Lung (tissue), 12 donors: ENCODE data around the gene BCAS3. TPM values are rescaled to one million over a fixed set of nuclear protein-coding genes. Genes with fewer than 3 reads are reported as not detected.
"Not testable (repeated sequence)": the region's sequence is repeated elsewhere in the genome, so short reads cannot be mapped to it uniquely, and the experiment has no call there.

ENCODE experiments used
- ATAC-seq: fragments of 200-7000 bp; cut with Tn5 transposase; one replicate; pipeline ENCODE4 v1.9.1; 2020; ENCODE audit warnings: moderate number of reproducible peaks; ENCODE audit not compliant: insufficient read depth, low FRiP score
- DNase-seq, 3 donors: peaks; one replicate each; pipeline ENCODE4 v3.0.0-alpha.2; 2013 to 2017
- H3K27ac ChIP-seq, 2 donors: one replicate each; pipeline ENCODE4 v1.5.1; 2013; ENCODE audit warnings: mild to moderate bottlenecking in 2 of 2, moderate library complexity in 2 of 2, control low read depth in 1 of 2, inconsistent platforms in 1 of 2, low read depth in 1 of 2, low read length in 1 of 2
- H3K27me3 ChIP-seq, 3 donors: one replicate each; pipeline ENCODE4 v1.5.1; 2013; ENCODE audit warnings: low read length in 2 of 3; ENCODE audit not compliant: control insufficient read depth in 3 of 3, insufficient read depth in 3 of 3
- H3K36me3 ChIP-seq, 4 donors: one replicate each; pipeline ENCODE4 v1.5.1; 2013; ENCODE audit warnings: low read length in 4 of 4, mild to moderate bottlenecking in 1 of 4, moderate library complexity in 1 of 4; ENCODE audit not compliant: control insufficient read depth in 4 of 4, insufficient read depth in 4 of 4
- H3K4me1 ChIP-seq, 5 donors: one replicate each; pipeline ENCODE4 v1.5.1; 2013; ENCODE audit warnings: low read length in 5 of 5, mild to moderate bottlenecking in 2 of 5, moderate library complexity in 1 of 5; ENCODE audit not compliant: control insufficient read depth in 5 of 5, insufficient read depth in 5 of 5
- H3K4me3 ChIP-seq: one replicate; pipeline ENCODE4 v1.5.1; 2013; ENCODE audit warnings: mild to moderate bottlenecking, control low read depth, moderate library complexity
- H3K9ac ChIP-seq, 2 donors: one replicate each; pipeline ENCODE4 v1.5.1; 2013; ENCODE audit warnings: low read length in 2 of 2, control low read depth in 1 of 2; ENCODE audit not compliant: insufficient read depth in 1 of 2
- H3K9me3 ChIP-seq, 4 donors: one replicate each; pipeline ENCODE4 v1.5.1; 2013; ENCODE audit warnings: low read length in 3 of 4, mild to moderate bottlenecking in 1 of 4, moderate library complexity in 1 of 4; ENCODE audit not compliant: control insufficient read depth in 4 of 4, insufficient read depth in 3 of 4
- CTCF ChIP-seq: IDR thresholded peaks from 2 replicates; pipeline ENCODE4 v1.5.1; 2012; ENCODE audit warnings: mild to moderate bottlenecking; ENCODE audit errors: control extremely low read depth, extremely low read depth
- WGBS, 2 donors: extraction: QIAGEN DNeasy Blood & Tissue Kit; methylation state at CpG; one replicate each; pipeline ENCODE4 v1.1.7; 2013; 5-methylcytosine and 5-hydroxymethylcytosine counted together
- polyA plus RNA-seq, 2 donors: library from polyadenylated mRNA; stranded (reverse); fragments of 200-250 nt; gene quantifications; one replicate each; pipeline ENCODE4 v1.2.1, GENCODE V29; 2013
- total RNA-seq, 2 donors: library from RNA; depleted of rRNA in 1 of 2; stranded (reverse); fragments of >200 nt in 1 of 2; gene quantifications; one replicate each; pipeline ENCODE4 v1.2.1, GENCODE V29; 2014 to 2021
- donor health status: control.
- donor health status: control.
- donor health status: Bipolar disorder and iron deficiency.
- donor health status: healthy.
- donor health status: DM: yes; HTN: yes; CAD: no.

BCAS3 gene
- total and polyA plus RNA-seq, 4 donors = 4.0 to 101 (median 20.3) TPM

- Histone ChIP-seq H3K9me3 (no peaks in the 10 kb centered on the region), H3K4me3 (no peak overlapping the region), H3K4me1 (no peaks in the 10 kb centered on the region), H3K9ac (no peak overlapping the region), H3K27ac (no peak overlapping the region), H3K36me3 (no peaks in the 10 kb centered on the region), H3K27me3 (no peaks in the 10 kb centered on the region)
- no peak for TF ChIP-seq CTCF
- WGBS, 2 donors = 61 to 78% methylated on average over 3 of the region's 3 CpGs
- peak in 1 of 3 donors; percentile 21 for DNase-seq
- ATAC-seq = no peak
These were observed 249.0 kb downstream of the BCAS3 start for GRCh38 chr17:60926466-60927183.

DNA sequence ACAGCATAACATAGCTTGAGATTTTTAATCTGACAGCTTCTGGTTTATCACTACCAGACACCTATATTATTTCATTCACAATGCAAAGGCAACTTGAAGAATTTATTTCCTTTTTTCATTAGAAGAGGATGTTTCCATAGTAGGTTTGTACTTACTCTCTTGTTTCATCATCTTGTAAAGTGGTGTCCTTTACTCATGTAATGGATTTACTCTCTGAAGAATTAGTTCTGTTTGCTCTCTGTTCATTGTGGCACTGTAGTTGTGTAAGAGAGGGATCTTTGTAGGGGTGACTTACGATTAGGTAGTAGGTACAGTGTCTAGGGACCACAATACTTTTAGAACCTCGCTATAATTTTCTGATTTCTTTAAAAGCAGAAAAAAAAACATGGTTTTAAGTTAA lies 256.1 kb downstream of the BCAS3 start:
- Histone ChIP-seq H3K4me1 (peaks cover 0 to 5% (median 0%) of the 10 kb centered on the region in 5 donors), H3K9me3 (no peaks in the 10 kb centered on the region), H3K4me3 (no peak overlapping the region), H3K36me3 (no peaks in the 10 kb centered on the region), H3K27me3 (no peaks in the 10 kb centered on the region), H3K9ac (no peak overlapping the region), H3K27ac (no peak overlapping the region)
- 92 to 94% methylated on average over 2 of the region's 2 CpGs for WGBS, 2 donors
- no peak for DNase-seq
- ATAC-seq = no peak
- TF ChIP-seq CTCF = no peak

DNA sequence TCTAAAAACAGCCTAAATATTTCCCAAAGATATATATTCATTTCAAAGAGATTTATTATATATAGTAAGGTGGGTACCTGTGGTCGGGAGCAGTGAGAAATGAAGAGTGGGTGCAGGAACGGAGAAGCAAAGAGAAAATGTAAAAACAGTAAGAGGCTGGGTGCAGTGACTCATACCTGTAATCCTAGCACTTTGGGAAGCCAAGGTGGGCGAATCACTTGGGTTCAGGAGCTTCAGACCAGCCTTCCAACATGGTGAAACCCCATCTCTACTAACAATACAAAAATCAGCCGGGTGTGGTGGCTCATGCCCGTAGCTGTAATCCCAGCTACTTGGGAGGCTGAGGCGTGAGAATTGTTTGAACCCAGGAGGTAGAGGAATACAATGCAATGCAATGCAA lies 257.1 kb downstream of the BCAS3 start:
- no peak for TF ChIP-seq CTCF

DNA sequence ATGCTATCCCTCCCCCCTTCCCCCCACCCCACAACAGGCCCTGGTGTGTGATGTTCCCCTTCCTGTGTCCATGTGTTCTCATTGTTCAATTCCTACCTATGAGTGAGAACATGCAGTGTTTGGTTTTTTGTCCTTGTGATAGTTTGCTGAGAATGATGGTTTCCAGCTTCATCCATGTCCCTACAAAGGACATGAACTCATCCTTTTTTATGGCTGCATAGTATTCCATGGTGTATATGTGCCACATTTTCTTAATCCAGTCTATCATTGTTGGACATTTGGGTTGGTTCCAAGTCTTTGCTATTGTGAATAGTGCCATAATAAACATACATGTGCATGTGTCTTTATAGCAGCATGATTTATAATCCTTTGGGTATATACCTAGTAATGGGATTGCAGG lies 258.3 kb downstream of the BCAS3 start:
- H3K9ac ChIP-seq, DNase-seq, H3K4me3 ChIP-seq, H3K9me3 ChIP-seq, H3K36me3 ChIP-seq, ATAC-seq, H3K27me3 ChIP-seq, H3K27ac ChIP-seq: not testable (repeated sequence)
- peaks cover 0 to 14% (median 3%) of the 10 kb centered on the region in 5 donors for H3K4me1 ChIP-seq

More for the DNA sequence above, 257.1 kb downstream of the BCAS3 start:
- H3K4me3 ChIP-seq = no peak overlapping the region
- H3K4me1 ChIP-seq = peaks cover 0 to 5% (median 0%) of the 10 kb centered on the region in 5 donors
- DNase-seq (no peak), ATAC-seq (no peak)
- H3K36me3 ChIP-seq = no peaks in the 10 kb centered on the region
- H3K9me3 ChIP-seq = no peaks in the 10 kb centered on the region
- WGBS, 2 donors = 93 to 96% methylated on average over 6 of the region's 6 CpGs
- no peak overlapping the region for H3K27ac ChIP-seq
- no peak overlapping the region for H3K9ac ChIP-seq
- H3K27me3 ChIP-seq = no peaks in the 10 kb centered on the region
